ENCODE results near the gene TRH.
"Not testable (repeated sequence)": the region's sequence is repeated elsewhere in the genome, so short reads cannot be mapped to it uniquely, and the experiment has no call there.

GRCh38 chr3:130017661-130018060, 43.1 kb downstream of the TRH start:
- TF ChIP-seq, protein P1, sequence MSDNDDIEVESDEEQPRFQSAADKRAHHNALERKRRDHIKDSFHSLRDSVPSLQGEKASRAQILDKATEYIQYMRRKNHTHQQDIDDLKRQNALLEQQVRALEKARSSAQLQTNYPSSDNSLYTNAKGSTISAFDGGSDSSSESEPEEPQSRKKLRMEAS (CRISPR knock-in tag; IDR thresholded peaks at IDR 0.05) = not testable (repeated sequence)
- TF ChIP-seq, protein P2, sequence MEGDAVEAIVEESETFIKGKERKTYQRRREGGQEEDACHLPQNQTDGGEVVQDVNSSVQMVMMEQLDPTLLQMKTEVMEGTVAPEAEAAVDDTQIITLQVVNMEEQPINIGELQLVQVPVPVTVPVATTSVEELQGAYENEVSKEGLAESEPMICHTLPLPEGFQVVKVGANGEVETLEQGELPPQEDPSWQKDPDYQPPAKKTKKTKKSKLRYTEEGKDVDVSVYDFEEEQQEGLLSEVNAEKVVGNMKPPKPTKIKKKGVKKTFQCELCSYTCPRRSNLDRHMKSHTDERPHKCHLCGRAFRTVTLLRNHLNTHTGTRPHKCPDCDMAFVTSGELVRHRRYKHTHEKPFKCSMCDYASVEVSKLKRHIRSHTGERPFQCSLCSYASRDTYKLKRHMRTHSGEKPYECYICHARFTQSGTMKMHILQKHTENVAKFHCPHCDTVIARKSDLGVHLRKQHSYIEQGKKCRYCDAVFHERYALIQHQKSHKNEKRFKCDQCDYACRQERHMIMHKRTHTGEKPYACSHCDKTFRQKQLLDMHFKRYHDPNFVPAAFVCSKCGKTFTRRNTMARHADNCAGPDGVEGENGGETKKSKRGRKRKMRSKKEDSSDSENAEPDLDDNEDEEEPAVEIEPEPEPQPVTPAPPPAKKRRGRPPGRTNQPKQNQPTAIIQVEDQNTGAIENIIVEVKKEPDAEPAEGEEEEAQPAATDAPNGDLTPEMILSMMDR (IDR thresholded peaks at IDR 0.05) = not testable (repeated sequence)
- not testable (repeated sequence) for TF ChIP-seq TP53 (CRISPR knock-in tag; IDR thresholded peaks at IDR 0.05); ZNF423 (CRISPR knock-in tag; IDR thresholded peaks at IDR 0.05); NFYB (CRISPR knock-in tag; conservative IDR thresholded peaks at IDR 0.05; ENCODE audit: low read depth); TCF7 (CRISPR knock-in tag; IDR thresholded peaks at IDR 0.05; ENCODE audit: low read depth); USF2 (CRISPR knock-in tag; IDR thresholded peaks at IDR 0.05); RELA (CRISPR knock-in tag; IDR thresholded peaks at IDR 0.05; ENCODE audit: borderline replicate concordance)
- TF ChIP-seq, protein P3, sequence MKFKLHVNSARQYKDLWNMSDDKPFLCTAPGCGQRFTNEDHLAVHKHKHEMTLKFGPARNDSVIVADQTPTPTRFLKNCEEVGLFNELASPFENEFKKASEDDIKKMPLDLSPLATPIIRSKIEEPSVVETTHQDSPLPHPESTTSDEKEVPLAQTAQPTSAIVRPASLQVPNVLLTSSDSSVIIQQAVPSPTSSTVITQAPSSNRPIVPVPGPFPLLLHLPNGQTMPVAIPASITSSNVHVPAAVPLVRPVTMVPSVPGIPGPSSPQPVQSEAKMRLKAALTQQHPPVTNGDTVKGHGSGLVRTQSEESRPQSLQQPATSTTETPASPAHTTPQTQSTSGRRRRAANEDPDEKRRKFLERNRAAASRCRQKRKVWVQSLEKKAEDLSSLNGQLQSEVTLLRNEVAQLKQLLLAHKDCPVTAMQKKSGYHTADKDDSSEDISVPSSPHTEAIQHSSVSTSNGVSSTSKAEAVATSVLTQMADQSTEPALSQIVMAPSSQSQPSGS (CRISPR knock-in tag; IDR thresholded peaks at IDR 0.05; ENCODE audit: borderline replicate concordance, low read depth) = not testable (repeated sequence)
